Heart right ventricle (tissue), 16 donors: ENCODE measurements around the gene FN3K. TPM values are rescaled to one million over a fixed set of nuclear protein-coding genes. Genes with fewer than 3 reads are reported as not detected.

Source experiments
- ATAC-seq, 8 donors: fragments of 200-7000 bp; cut with Tn5 transposase; one replicate each; pipeline ENCODE4 v1.9.1; 2020; ENCODE audit warnings: mild to moderate bottlenecking in 8 of 8, moderate library complexity in 8 of 8, moderate number of reproducible peaks in 1 of 8
- DNase-seq, 2 donors: peaks; one replicate each; pipeline ENCODE4 v3.0.0-alpha.2; 2020
- H3K27ac ChIP-seq, 10 donors: fragments of 200-600 bp; sonication (generic) in 2 of 10; one replicate each; pipeline versions ENCODE4 v1.5.0 to v1.8.0; 2020 to 2022; ENCODE audit warnings: mild to moderate bottlenecking in 3 of 10
- H3K27me3 ChIP-seq, 7 donors: fragments of 200-600 bp; one replicate each; pipeline ENCODE4 v1.8.0; 2021 to 2022; ENCODE audit warnings: mild to moderate bottlenecking in 2 of 7
- H3K36me3 ChIP-seq, 9 donors: fragments of 200-600 bp; sonication (generic) in 1 of 9; one replicate each; pipeline versions ENCODE4 v1.5.0 to v1.8.0; 2020 to 2022; ENCODE audit warnings: mild to moderate bottlenecking in 2 of 9
- H3K4me1 ChIP-seq, 9 donors: fragments of 200-600 bp; sonication (generic) in 1 of 9; one replicate each; pipeline versions ENCODE4 v1.5.0 to v1.8.0; 2020 to 2022; ENCODE audit warnings: mild to moderate bottlenecking in 4 of 9
- H3K4me3 ChIP-seq, 10 donors: fragments of 200-600 bp; sonication (generic) in 2 of 10; one replicate each; pipeline versions ENCODE4 v1.5.0 to v1.8.0; 2020 to 2022; ENCODE audit warnings: mild to moderate bottlenecking in 7 of 10, moderate library complexity in 2 of 10
- H3K9me3 ChIP-seq, 11 donors: fragments of 200-600 bp in 10 of 11; sonication (generic) in 2 of 11; one replicate each; pipeline versions ENCODE4 v1.5.0 to v1.8.0; 2013 to 2022; ENCODE audit warnings: mild to moderate bottlenecking in 2 of 11, control low read depth in 1 of 11, moderate library complexity in 1 of 11
- CTCF ChIP-seq, 9 donors: fragments of 200-600 bp; sonication (generic) in 2 of 9; IDR thresholded peaks; one replicate each; pipeline versions ENCODE4 v1.5.0 to v1.8.0; 2021 to 2022; ENCODE audit warnings: antibody characterized with exemption in 9 of 9, mild to moderate bottlenecking in 5 of 9, moderate library complexity in 1 of 9
- WGBS, 2 donors: extraction: QIAGEN DNeasy Blood & Tissue Kit; methylation state at CpG; one replicate each; pipeline ENCODE4 v1.1.7; 2013; ENCODE audit warnings: inconsistent platforms in 1 of 2; 5-methylcytosine and 5-hydroxymethylcytosine counted together
- intact Hi-C, 10 donors: fragments of 100-400 bp; cut with DNase I; formaldehyde crosslinking; loops; one replicate each; pipeline versions ENCODE4 v1.11.1 to v1.14.2; 2022
- polyA plus RNA-seq, 2 donors: library from polyadenylated mRNA; stranded (reverse); fragments of 200-250 nt; gene quantifications; one replicate each; pipeline ENCODE4 v1.2.3, GENCODE V29; 2013
- total RNA-seq, 10 donors: library from RNA; stranded (reverse); fragmentation: NEBNext Ultra II Directional in 3 of 10; extraction: Animal tissue kit (Norgen Biotek cat#: 25700) in 3 of 10; gene quantifications; one replicate each; pipeline versions ENCODE4 v1.2.1 to v1.2.4, GENCODE V29; 2021 to 2023
- donor health status: Arrhythmogenic right ventricular cardiomyopathy.
- donor health status: ischemic (EF 13 %, LVEDD 7.1; RV severe dilation, severe dysfunction).
- donor health status: healthy with polysubstance abuse.
- donor health status: DM: no; HTN: yes; CAD: no.
- donor health status: DM: no; HTN: no; CAD: no.
- donor health status: ischemic (EF 25% LVEDD 6.9; RV normal size, moderate dysfunction).
- donor health status: ischemic (EF 25% LVEDD 5.7; RV mildly dilated, moderate dysfunction).
- donor health status: healthy.
- donor health status: DM: yes; HTN: yes; CAD: no.
- donor health status: Ischemic cardiomyopathy.
- donor health status: ischemic (EF 35%, LVEDD 5.7; RV mildly dilated, moderate dysfunction).
- donor health status: nonischemic (EF 11% LVEDD 7.7; RV severe dilation, severe dysfunction).
- donor health status: DM: yes; HTN: yes; CAD: no.
- donor health status: PGD.
- donor health status: ischemic (EF 29% LVEDD 5.4; RV normal size, mild dysfunction).
- donor health status: nonischemic (EF 23%, LVEDD 6.1; RV moderate dilation, normal function).

Gene FN3K
- total and polyA plus RNA-seq, 12 donors, result 48.4 to 115 (median 90.7) TPM

GRCh38 chr17:82780195-82780594 lies 44.8 kb downstream of the FN3K start:
- no peak for TF ChIP-seq CTCF (IDR thresholded peaks at IDR 0.05)
- DNase-seq, result no peak
- H3K4me3 ChIP-seq, result no peak overlapping the region
- H3K36me3 ChIP-seq, result peaks cover 0 to 41% (median 10%) of the 10 kb centered on the region in 9 donors
- intact Hi-C loops, result loop anchor here in 8 of 10 donors (2.0 to 10.0 kb wide), 8 partner anchors 65 to 275 kb away; partner anchors contain the start of gene ZNF750 (in 1 of the 8)
- H3K27ac ChIP-seq, result no peak overlapping the region
- H3K4me1 ChIP-seq, result peaks cover 0 to 19% (median 6%) of the 10 kb centered on the region in 9 donors
- no peak for ATAC-seq
- no peaks in the 10 kb centered on the region for H3K9me3 ChIP-seq
- WGBS, 2 donors, result 70 to 77% methylated on average over 12 of the region's 12 CpGs
- no peaks in the 10 kb centered on the region for H3K27me3 ChIP-seq

- no peak for DNase-seq
- ATAC-seq, result peak in 4 of 8 donors; percentile 5 to 55 (median 15)
- Histone ChIP-seq H3K36me3 (peaks cover 0 to 37% (median 10%) of the 10 kb centered on the region in 9 donors), H3K4me3 (no peak overlapping the region), H3K27me3 (no peaks in the 10 kb centered on the region), H3K4me1 (peaks cover 0 to 13% (median 6%) of the 10 kb centered on the region in 9 donors), H3K27ac (no peak overlapping the region), H3K9me3 (no peaks in the 10 kb centered on the region)
- WGBS, 2 donors, result 82 to 83% methylated on average over 27 of the region's 27 CpGs
- TF ChIP-seq CTCF (IDR thresholded peaks at IDR 0.05), result no peak
- intact Hi-C loops, result loop anchor here in 8 of 10 donors (2.0 to 10.0 kb wide), 8 partner anchors 64 to 274 kb away; partner anchors contain the start of gene ZNF750 (in 1 of the 8)
Measured at GRCh38 chr17:82780971-82781893, 45.8 kb downstream of the FN3K start.

GRCh38 chr17:82781894-82782274 lies 46.5 kb downstream of the FN3K start:
- ATAC-seq, result peak; percentile 94 to 98 (median 96)
- H3K4me3 ChIP-seq, result peak overlapping the region in 6 of 10 donors; percentile 6 to 28 (median 26)
- no peaks in the 10 kb centered on the region for H3K27me3 ChIP-seq
- peak; percentile 86 to 99 (median 97) for TF ChIP-seq CTCF (IDR thresholded peaks at IDR 0.05)
- peaks cover 0 to 14% (median 6%) of the 10 kb centered on the region in 9 donors for H3K4me1 ChIP-seq
- no peaks in the 10 kb centered on the region for H3K9me3 ChIP-seq
- intact Hi-C loops, result loop anchor here in 9 of 10 donors (2.0 to 10.0 kb wide), 11 partner anchors 63 to 273 kb away; partner anchors contain the start of gene ZNF750 (in 1 of the 9)
- peaks cover 0 to 31% (median 10%) of the 10 kb centered on the region in 9 donors for H3K36me3 ChIP-seq
- DNase-seq, result peak; percentile 79 to 85
- peak overlapping the region in 9 of 10 donors; percentile 53 to 84 (median 65) for H3K27ac ChIP-seq
- 18 to 31% methylated on average over 8 of the region's 8 CpGs for WGBS, 2 donors

GRCh38 chr17:82782657-82783207 lies 47.3 kb downstream of the FN3K start:
- Histone ChIP-seq H3K27ac (peak overlapping the region in 9 of 10 donors; percentile 53 to 84 (median 65)), H3K4me3 (peak overlapping the region in 4 of 10 donors; percentile 7 to 28 (median 26)), H3K4me1 (peaks cover 0 to 22% (median 6%) of the 10 kb centered on the region in 9 donors), H3K36me3 (peaks cover 0 to 31% (median 10%) of the 10 kb centered on the region in 9 donors), H3K9me3 (no peaks in the 10 kb centered on the region), H3K27me3 (no peaks in the 10 kb centered on the region)
- intact Hi-C loops, result loop anchor here in 9 of 10 donors (2.0 to 10.0 kb wide), 10 partner anchors 62 to 272 kb away; partner anchors contain the start of gene ZNF750 (in 1 of the 9)
- ATAC-seq (peak; percentile 23 to 74 (median 58)), DNase-seq (no peak)
- WGBS, 2 donors, result 65 to 72% methylated on average over 42 of the region's 42 CpGs
- TF ChIP-seq CTCF (IDR thresholded peaks at IDR 0.05), result no peak
